ENCODE measurements around the gene PIEZO2.

Gene PIEZO2

GRCh38 chr18:11096839-11097750 lies 52.3 kb downstream of the PIEZO2 start:
- no peak overlapping the region for H3K4me3 ChIP-seq (ENCODE audit: severe bottlenecking)
- no peaks in the 10 kb centered on the region for H3K9me3 ChIP-seq (ENCODE audit: severe bottlenecking)
- no peak for ATAC-seq (ENCODE audit: low read depth)
- no peak for TF ChIP-seq CTCF (IDR thresholded peaks at IDR 0.05; ENCODE audit: poor library complexity, severe bottlenecking)
- no peak overlapping the region for H3K27ac ChIP-seq (ENCODE audit: poor library complexity, severe bottlenecking)
- no peaks in the 10 kb centered on the region for H3K36me3 ChIP-seq (ENCODE audit: low read depth)
- DNase-seq (ENCODE audit: low spot score) = no peak
- no peaks in the 10 kb centered on the region for H3K4me1 ChIP-seq (ENCODE audit: insufficient read depth, poor library complexity, severe bottlenecking)
- H3K27me3 ChIP-seq (ENCODE audit: insufficient read depth, poor library complexity, severe bottlenecking) = peaks cover 5% of the 10 kb centered on the region

- no peak for TF ChIP-seq CTCF (IDR thresholded peaks at IDR 0.05; ENCODE audit: poor library complexity, severe bottlenecking)
- Histone ChIP-seq H3K36me3 (ENCODE audit: low read depth) (no peaks in the 10 kb centered on the region), H3K4me1 (ENCODE audit: insufficient read depth, poor library complexity, severe bottlenecking) (no peaks in the 10 kb centered on the region), H3K4me3 (ENCODE audit: severe bottlenecking) (no peak overlapping the region), H3K27me3 (ENCODE audit: insufficient read depth, poor library complexity, severe bottlenecking) (peaks cover 5% of the 10 kb centered on the region), H3K9me3 (ENCODE audit: severe bottlenecking) (no peaks in the 10 kb centered on the region), H3K27ac (ENCODE audit: poor library complexity, severe bottlenecking) (no peak overlapping the region)
- DNase-seq (ENCODE audit: low spot score) (no peak), ATAC-seq (ENCODE audit: low read depth) (no peak)
Measured at GRCh38 chr18:11096411-11096810, 53.0 kb downstream of the PIEZO2 start.

- no peak for ATAC-seq (ENCODE audit: low read depth)
Measured at GRCh38 chr18:11095674-11096293, 53.6 kb downstream of the PIEZO2 start.

GRCh38 chr18:11095211-11095610 lies 54.2 kb downstream of the PIEZO2 start:
- Histone ChIP-seq H3K27ac (ENCODE audit: poor library complexity, severe bottlenecking) (no peak overlapping the region), H3K4me3 (ENCODE audit: severe bottlenecking) (no peak overlapping the region), H3K27me3 (ENCODE audit: insufficient read depth, poor library complexity, severe bottlenecking) (peaks cover 5% of the 10 kb centered on the region), H3K4me1 (ENCODE audit: insufficient read depth, poor library complexity, severe bottlenecking) (no peaks in the 10 kb centered on the region), H3K9me3 (ENCODE audit: severe bottlenecking) (no peaks in the 10 kb centered on the region), H3K36me3 (ENCODE audit: low read depth) (no peaks in the 10 kb centered on the region)
- no peak for TF ChIP-seq CTCF (IDR thresholded peaks at IDR 0.05; ENCODE audit: poor library complexity, severe bottlenecking)
- no peak for ATAC-seq (ENCODE audit: low read depth)
- DNase-seq (ENCODE audit: low spot score) = no peak

More at GRCh38 chr18:11095674-11096293, 53.6 kb downstream of the PIEZO2 start:
- no peaks in the 10 kb centered on the region for H3K4me1 ChIP-seq (ENCODE audit: insufficient read depth, poor library complexity, severe bottlenecking)
- H3K36me3 ChIP-seq (ENCODE audit: low read depth) = no peaks in the 10 kb centered on the region
- H3K9me3 ChIP-seq (ENCODE audit: severe bottlenecking) = no peaks in the 10 kb centered on the region
- no peak for TF ChIP-seq CTCF (IDR thresholded peaks at IDR 0.05; ENCODE audit: poor library complexity, severe bottlenecking)
- H3K27me3 ChIP-seq (ENCODE audit: insufficient read depth, poor library complexity, severe bottlenecking) = peaks cover 5% of the 10 kb centered on the region
- no peak for DNase-seq (ENCODE audit: low spot score)
- H3K27ac ChIP-seq (ENCODE audit: poor library complexity, severe bottlenecking) = no peak overlapping the region
- no peak overlapping the region for H3K4me3 ChIP-seq (ENCODE audit: severe bottlenecking)

All from RWPE2 (cell line).